Measurements from ENCODE around the gene GRIA1.
"Not testable (repeated sequence)": the region's sequence is repeated elsewhere in the genome, so short reads cannot be mapped to it uniquely, and the experiment has no call there.

The GRIA1 gene

GRCh38 chr5:153670101-153670500 lies 179.6 kb downstream of the GRIA1 start:
- DNase-seq: no peak

GRCh38 chr5:153671653-153672346 lies 181.3 kb downstream of the GRIA1 start:
- DNase-seq: no peak

- no peak for DNase-seq
These were observed 182.0 kb downstream of the GRIA1 start for GRCh38 chr5:153672347-153673090.

- no peak for DNase-seq
These were observed 183.9 kb downstream of the GRIA1 start for GRCh38 chr5:153674356-153674755.

- DNase-seq: no peak
These were observed 185.9 kb downstream of the GRIA1 start for GRCh38 chr5:153676406-153676805.

GRCh38 chr5:153676821-153677220 lies 186.4 kb downstream of the GRIA1 start:
- DNase-seq: no peak

GRCh38 chr5:153678617-153679329 lies 188.3 kb downstream of the GRIA1 start:
- DNase-seq: no peak

- DNase-seq: no peak
These were observed 199.8 kb downstream of the GRIA1 start for GRCh38 chr5:153690236-153690635.

GRCh38 chr5:153696256-153696655 lies 205.8 kb downstream of the GRIA1 start:
- DNase-seq: no peak

GRCh38 chr5:153699035-153699434 lies 208.6 kb downstream of the GRIA1 start:
- no peak for DNase-seq

GRCh38 chr5:153700940-153701339 lies 210.5 kb downstream of the GRIA1 start:
- DNase-seq: no peak

- DNase-seq: no peak
These were observed 211.8 kb downstream of the GRIA1 start for GRCh38 chr5:153702265-153702664.

- DNase-seq: no peak
These were observed 213.6 kb downstream of the GRIA1 start for GRCh38 chr5:153704110-153704509.

- no peak for DNase-seq
These were observed 217.2 kb downstream of the GRIA1 start for GRCh38 chr5:153707626-153708025.

GRCh38 chr5:153711755-153712154 lies 221.3 kb downstream of the GRIA1 start:
- no peak for DNase-seq

GRCh38 chr5:153712946-153713345 lies 222.5 kb downstream of the GRIA1 start:
- DNase-seq: no peak

GRCh38 chr5:153713943-153714342 lies 223.5 kb downstream of the GRIA1 start:
- no peak for DNase-seq

- DNase-seq: no peak
These were observed 224.3 kb downstream of the GRIA1 start for GRCh38 chr5:153714798-153715197.

- no peak for DNase-seq
These were observed 226.8 kb downstream of the GRIA1 start for GRCh38 chr5:153717287-153717686.

- DNase-seq: no peak
These were observed 228.2 kb downstream of the GRIA1 start for GRCh38 chr5:153718713-153719112.

- DNase-seq: no peak
These were observed 228.9 kb downstream of the GRIA1 start for GRCh38 chr5:153719324-153719723.

GRCh38 chr5:153723022-153723610 lies 232.6 kb downstream of the GRIA1 start:
- DNase-seq: not testable (repeated sequence)

- DNase-seq: no peak
These were observed 251.6 kb downstream of the GRIA1 start for GRCh38 chr5:153742060-153742459.

Data from activated CD4-positive, alpha-beta T cell treated with anti-CD3 and anti-CD28 coated beads for 4 hours (primary cell).